GM12891 (cell line): ENCODE data around the gene RPA4.

Experiments
- POLR2A ChIP-seq: IDR thresholded peaks from 2 replicates; pipeline ENCODE4 v1.6.1; 2011; ENCODE audit warnings: low read depth, low read length, control low read depth
- POLR2AphosphoS5 ChIP-seq: IDR thresholded peaks from 2 replicates; pipeline ENCODE4 v1.6.1; 2011; ENCODE audit warnings: low read depth, low read length, control low read depth
- SPI1 ChIP-seq: IDR thresholded peaks from 2 replicates; pipeline ENCODE4 v1.6.1; 2011; ENCODE audit warnings: low read depth, low read length, control low read depth
- TAF1 ChIP-seq: IDR thresholded peaks from 2 replicates; pipeline ENCODE4 v1.6.1; 2011; ENCODE audit warnings: low read depth, low read length, control low read depth

DNA sequence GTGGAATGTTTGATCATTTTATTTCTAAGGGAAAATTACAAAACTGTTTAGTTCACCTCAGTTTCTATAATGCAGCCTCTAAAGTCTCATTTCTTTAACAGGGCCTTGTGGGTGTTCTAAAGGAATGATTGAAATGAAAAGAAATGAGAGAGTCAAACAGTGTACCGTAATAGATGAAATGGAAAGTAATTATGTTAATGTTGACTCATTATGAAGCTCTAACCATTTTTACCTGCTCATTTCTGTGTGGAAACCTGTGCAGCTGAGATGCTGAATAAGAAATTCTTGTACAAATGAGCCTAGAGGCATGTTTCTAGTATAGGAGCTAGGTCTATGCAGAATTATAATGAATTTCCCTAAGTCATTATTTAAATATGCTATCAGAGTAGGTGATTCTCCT lies 45.2 kb upstream of the RPA4 start:
- TF ChIP-seq POLR2A: no peak
- no peak for TF ChIP-seq POLR2AphosphoS5
- TF ChIP-seq TAF1: no peak
- TF ChIP-seq SPI1: no peak
